22Rv1 (cell line): ENCODE data around the gene CIRBP.

Experiments
- CTCF ChIP-seq: fragments of 450-650 bp; IDR thresholded peaks from 2 replicates; pipeline ENCODE4 v1.5.1; 2017; ENCODE audit warnings: mild to moderate bottlenecking
- ZFX ChIP-seq: fragments of 450-650 bp; IDR thresholded peaks from 2 replicates; pipeline ENCODE4 v1.6.1; 2017; ENCODE audit warnings: antibody characterized with exemption, borderline replicate concordance

DNA sequence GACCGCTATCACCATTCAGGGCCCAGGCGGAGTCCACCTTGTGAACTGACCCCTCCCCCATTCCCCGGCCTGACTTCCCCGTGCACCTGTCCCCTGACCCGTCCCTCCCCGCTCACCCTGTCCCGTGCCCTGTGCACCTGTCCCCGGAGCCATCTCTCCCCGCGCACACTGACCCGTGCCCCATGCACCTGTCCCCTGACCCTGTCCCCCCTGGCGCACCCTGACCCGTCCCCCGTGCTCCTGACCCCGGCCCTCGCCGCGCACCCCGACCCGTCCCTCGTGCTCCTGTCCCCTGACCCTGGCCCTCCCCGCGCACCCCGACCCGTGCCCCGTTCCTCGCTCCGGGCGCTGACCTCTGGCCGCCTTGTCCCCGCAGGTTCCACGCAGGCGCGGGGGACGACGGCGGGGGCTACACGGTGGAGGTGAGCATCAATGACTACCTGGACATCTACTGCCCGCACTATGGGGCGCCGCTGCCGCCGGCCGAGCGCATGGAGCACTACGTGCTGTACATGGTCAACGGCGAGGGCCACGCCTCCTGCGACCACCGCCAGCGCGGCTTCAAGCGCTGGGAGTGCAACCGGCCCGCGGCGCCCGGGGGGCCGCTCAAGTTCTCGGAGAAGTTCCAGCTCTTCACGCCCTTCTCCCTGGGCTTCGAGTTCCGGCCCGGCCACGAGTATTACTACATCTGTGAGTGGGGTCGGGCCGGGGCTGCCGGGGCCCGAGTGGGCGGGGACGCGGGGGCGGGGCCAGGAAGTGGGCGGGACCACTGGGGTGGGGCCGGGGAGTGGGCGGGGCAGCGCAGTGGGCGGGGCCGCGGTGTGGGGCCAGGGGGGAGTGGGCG is 26.3 kb downstream of the CIRBP start:
- TF ChIP-seq CTCF (no peak), ZFX (no peak)
